Mammary epithelial cell (primary cell): Measurements from ENCODE around the gene NOG.

Experiments used
- EZH2 ChIP-seq: IDR thresholded peaks from 2 replicates; pipeline ENCODE4 v1.6.1; 2012; ENCODE audit warnings: low read length, inconsistent platforms, borderline replicate concordance
- TF ChIP-seq, protein P1 (sequence below), 2 donors: IDR thresholded peaks in 1 of 2; conservative IDR thresholded peaks in 1 of 2; 2 replicates each; pipeline ENCODE4 v1.5.1; 2011 to 2012; ENCODE audit warnings: inconsistent platforms in 2 of 2, low read length in 2 of 2, mild to moderate bottlenecking in 2 of 2, control low read depth in 1 of 2, low read depth in 1 of 2; ENCODE audit not compliant: insufficient read depth in 1 of 2; ENCODE audit errors: extremely low read depth in 1 of 2

DNA sequence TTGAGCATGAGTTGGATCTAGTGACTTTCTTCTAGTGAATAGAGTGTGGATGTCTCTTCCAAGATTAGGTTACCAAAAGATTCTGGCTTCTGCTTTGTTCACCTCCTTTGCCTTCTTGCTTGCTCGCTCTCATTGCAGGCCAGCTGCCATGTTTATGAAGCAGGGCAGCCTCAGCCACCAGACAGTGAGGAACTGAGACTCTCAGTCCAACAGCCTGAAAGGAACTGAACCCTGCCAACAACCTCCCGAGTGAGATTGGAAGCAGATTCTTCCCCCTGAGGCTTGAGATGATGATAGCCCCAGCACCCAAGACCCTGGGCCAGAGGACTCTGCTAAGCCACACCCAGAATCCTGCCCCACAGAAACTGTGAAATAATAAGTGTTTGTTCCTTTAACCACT is 48.4 kb downstream of the NOG start:
- TF ChIP-seq, protein P1, sequence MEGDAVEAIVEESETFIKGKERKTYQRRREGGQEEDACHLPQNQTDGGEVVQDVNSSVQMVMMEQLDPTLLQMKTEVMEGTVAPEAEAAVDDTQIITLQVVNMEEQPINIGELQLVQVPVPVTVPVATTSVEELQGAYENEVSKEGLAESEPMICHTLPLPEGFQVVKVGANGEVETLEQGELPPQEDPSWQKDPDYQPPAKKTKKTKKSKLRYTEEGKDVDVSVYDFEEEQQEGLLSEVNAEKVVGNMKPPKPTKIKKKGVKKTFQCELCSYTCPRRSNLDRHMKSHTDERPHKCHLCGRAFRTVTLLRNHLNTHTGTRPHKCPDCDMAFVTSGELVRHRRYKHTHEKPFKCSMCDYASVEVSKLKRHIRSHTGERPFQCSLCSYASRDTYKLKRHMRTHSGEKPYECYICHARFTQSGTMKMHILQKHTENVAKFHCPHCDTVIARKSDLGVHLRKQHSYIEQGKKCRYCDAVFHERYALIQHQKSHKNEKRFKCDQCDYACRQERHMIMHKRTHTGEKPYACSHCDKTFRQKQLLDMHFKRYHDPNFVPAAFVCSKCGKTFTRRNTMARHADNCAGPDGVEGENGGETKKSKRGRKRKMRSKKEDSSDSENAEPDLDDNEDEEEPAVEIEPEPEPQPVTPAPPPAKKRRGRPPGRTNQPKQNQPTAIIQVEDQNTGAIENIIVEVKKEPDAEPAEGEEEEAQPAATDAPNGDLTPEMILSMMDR (conservative IDR thresholded peaks at IDR 0.05 in 1 of 2, IDR thresholded peaks at IDR 0.05 in 1 of 2; ENCODE audit: extremely low read depth in 1 of 2, insufficient read depth in 1 of 2, low read depth in 1 of 2, low read length in 2 of 2), result no peak
- no peak for TF ChIP-seq EZH2
